Neural progenitor cell (in vitro differentiated cells): Measurements from ENCODE around the gene SIX5. TPM values are rescaled to one million over a fixed set of nuclear protein-coding genes. Genes with fewer than 3 reads are reported as not detected.

Source experiments
- DNase-seq: peaks from one replicate; pipeline ENCODE4 v3.0.0-alpha.2; 2016; ENCODE audit warnings: low spot score
- H2AFZ ChIP-seq: fragments of 200-600 bp; sonication (generic); replicated peaks from 2 replicates; pipeline ENCODE4 v1.6.1; 2016; ENCODE audit warnings: antibody characterized with exemption
- H3F3A ChIP-seq: fragments of 200-600 bp; sonication (generic); 2 replicates; pipeline ENCODE4 v1.6.1; 2016; ENCODE audit warnings: antibody characterized with exemption, low read depth
- H3K27ac ChIP-seq: fragments of 200-600 bp; sonication (generic); 2 replicates; pipeline ENCODE4 v1.5.1; 2016; ENCODE audit warnings: mild to moderate bottlenecking
- H3K27me3 ChIP-seq: fragments of 200-600 bp; sonication (generic); 2 replicates; pipeline ENCODE4 v1.6.1; 2016; ENCODE audit warnings: mild to moderate bottlenecking, moderate library complexity
- H3K36me3 ChIP-seq: fragments of 200-600 bp; sonication (generic); 2 replicates; pipeline ENCODE4 v1.5.1; 2016
- H3K4me1 ChIP-seq: fragments of 200-600 bp; sonication (generic); 2 replicates; pipeline ENCODE4 v1.6.1; 2016; ENCODE audit warnings: mixed run types
- H3K4me2 ChIP-seq: fragments of 200-600 bp; sonication (generic); 2 replicates; pipeline ENCODE4 v1.6.1; 2016
- H3K4me3 ChIP-seq: fragments of 200-600 bp; sonication (generic); 2 replicates; pipeline ENCODE4 v1.5.1; 2016
- H3K79me2 ChIP-seq: fragments of 200-600 bp; sonication (generic); 2 replicates; pipeline ENCODE4 v1.6.1; 2016; ENCODE audit warnings: low read depth
- H3K9ac ChIP-seq: fragments of 200-600 bp; sonication (generic); 2 replicates; pipeline ENCODE4 v1.6.1; 2016
- H3K9me3 ChIP-seq: fragments of 200-600 bp; sonication (generic); 2 replicates; pipeline ENCODE4 v1.5.1; 2016; ENCODE audit warnings: low read depth
- H4K20me1 ChIP-seq: fragments of 200-600 bp; sonication (generic); 2 replicates; pipeline ENCODE4 v1.6.1; 2016; ENCODE audit warnings: low read depth
- H3K27ac Mint-ChIP-seq: 3 replicates; pipeline ENCODE4 v1.8.0; 2021; ENCODE audit warnings: mixed read lengths
- H3K27me3 Mint-ChIP-seq: 2 replicates; pipeline ENCODE4 v1.8.0; 2022; ENCODE audit warnings: low read depth, mild to moderate bottlenecking, inconsistent platforms, moderate library complexity, mixed read lengths; ENCODE audit not compliant: insufficient read depth
- H3K36me3 Mint-ChIP-seq: 3 replicates; pipeline ENCODE4 v1.8.0; 2021; ENCODE audit warnings: mixed read lengths
- H3K4me1 Mint-ChIP-seq: 3 replicates; pipeline ENCODE4 v1.8.0; 2021; ENCODE audit warnings: mixed read lengths
- H3K4me3 Mint-ChIP-seq: 3 replicates; pipeline ENCODE4 v1.8.0; 2021; ENCODE audit warnings: mild to moderate bottlenecking, moderate library complexity, mixed read lengths
- H3K9me3 Mint-ChIP-seq: 3 replicates; pipeline ENCODE4 v1.8.0; 2020; ENCODE audit warnings: mixed read lengths
- CTCF ChIP-seq: fragments of 200-600 bp; sonication (generic); IDR thresholded peaks from 2 replicates; pipeline ENCODE4 v1.5.1; 2017; ENCODE audit warnings: antibody characterized with exemption, mild to moderate bottlenecking
- EZH2 ChIP-seq: fragments of 200-600 bp; sonication (generic); IDR thresholded peaks from 2 replicates; pipeline ENCODE4 v1.6.1; 2017; ENCODE audit warnings: antibody characterized with exemption, mild to moderate bottlenecking, moderate library complexity
- EZH2phosphoT487 ChIP-seq: fragments of 200-600 bp; sonication (generic); IDR thresholded peaks from 2 replicates; pipeline ENCODE4 v1.6.1; 2017; ENCODE audit warnings: antibody characterized with exemption
- total RNA-seq: library from RNA; depleted of rRNA; stranded (reverse); fragments of >200 nt; gene quantifications from 2 replicates; pipeline ENCODE4 v1.2.3, GENCODE V29; 2015; ENCODE audit warnings: low replicate concordance

SIX5 gene
- total RNA-seq, 1 donor from 2014 or later, result 8.1 TPM

- peak; percentile 99 for DNase-seq
- Histone ChIP-seq H4K20me1 (peaks cover 26% of the 10 kb centered on the region), H3K4me3 (peak overlapping the region; percentile 77), H3K27me3 (no peaks in the 10 kb centered on the region), H3K79me2 (peaks cover 25% of the 10 kb centered on the region), H2AFZ (peak overlapping the region; percentile 74), H3K27ac (peak overlapping the region; percentile 91), H3K4me2 (peak overlapping the region; percentile 96), H3K36me3 (no peaks in the 10 kb centered on the region), H3K9ac (no peak overlapping the region), H3F3A (peaks cover 54% of the 10 kb centered on the region), H3K9me3 (no peaks in the 10 kb centered on the region), H3K4me1 (peaks cover 15% of the 10 kb centered on the region)
- Mint-ChIP-seq H3K4me3 (peak overlapping the region; percentile 97), H3K36me3 (peaks cover 8% of the 10 kb centered on the region), H3K27me3 (peaks cover 10% of the 10 kb centered on the region), H3K9me3 (no peaks in the 10 kb centered on the region), H3K4me1 (peaks cover 13% of the 10 kb centered on the region), H3K27ac (peak overlapping the region; percentile 90)
- TF ChIP-seq EZH2 (no peak), CTCF (peak; percentile 87)
Measured at GRCh38 chr19:45770192-45771101, 1.4 kb upstream of the SIX5 start.

GRCh38 chr19:45769821-45770191 lies 754 bp upstream of the SIX5 start:
- no peaks in the 10 kb centered on the region for H3K27me3 ChIP-seq
- H3K4me3 ChIP-seq, result peak overlapping the region; percentile 77
- no peaks in the 10 kb centered on the region for H3K9me3 ChIP-seq
- peak overlapping the region; percentile 86 for H3K27ac ChIP-seq
- Mint-ChIP-seq H3K9me3 (no peaks in the 10 kb centered on the region), H3K36me3 (peaks cover 8% of the 10 kb centered on the region), H3K4me1 (peaks cover 17% of the 10 kb centered on the region), H3K4me3 (peak overlapping the region; percentile 97), H3K27ac (peak overlapping the region; percentile 97), H3K27me3 (peaks cover 10% of the 10 kb centered on the region)
- peaks cover 54% of the 10 kb centered on the region for H3F3A ChIP-seq
- H3K4me1 ChIP-seq, result peaks cover 21% of the 10 kb centered on the region
- peak; percentile 73 for DNase-seq
- H3K79me2 ChIP-seq, result peaks cover 25% of the 10 kb centered on the region
- H3K36me3 ChIP-seq, result no peaks in the 10 kb centered on the region
- peaks cover 26% of the 10 kb centered on the region for H4K20me1 ChIP-seq
- H3K4me2 ChIP-seq, result peak overlapping the region; percentile 96
- TF ChIP-seq EZH2phosphoT487 (no peak), EZH2 (no peak), CTCF (no peak)
- no peak overlapping the region for H2AFZ ChIP-seq
- no peak overlapping the region for H3K9ac ChIP-seq

GRCh38 chr19:45768655-45768983 lies 433 bp downstream of the SIX5 start:
- peak overlapping the region; percentile 99 for H3K27ac Mint-ChIP-seq
- peak; percentile 71 for DNase-seq
- H3K36me3 Mint-ChIP-seq, result peaks cover 8% of the 10 kb centered on the region
- Histone ChIP-seq H3K36me3 (no peaks in the 10 kb centered on the region), H3K9ac (peak overlapping the region; percentile 67), H3K79me2 (peaks cover 25% of the 10 kb centered on the region), H3K4me3 (peak overlapping the region; percentile 86), H4K20me1 (peaks cover 26% of the 10 kb centered on the region), H3K9me3 (no peaks in the 10 kb centered on the region), H3K27me3 (no peaks in the 10 kb centered on the region), H3K4me2 (peak overlapping the region; percentile 99), H2AFZ (no peak overlapping the region), H3K27ac (peak overlapping the region; percentile 94), H3K4me1 (peaks cover 33% of the 10 kb centered on the region), H3F3A (peaks cover 57% of the 10 kb centered on the region)
- H3K4me3 Mint-ChIP-seq, result peak overlapping the region; percentile 97
- no peak for TF ChIP-seq CTCF
- TF ChIP-seq EZH2, result no peak
- no peak for TF ChIP-seq EZH2phosphoT487
- H3K4me1 Mint-ChIP-seq, result peaks cover 22% of the 10 kb centered on the region
- H3K27me3 Mint-ChIP-seq, result peaks cover 14% of the 10 kb centered on the region
- no peaks in the 10 kb centered on the region for H3K9me3 Mint-ChIP-seq
